HepG2 (cell line): ENCODE results near the gene SCAF11. TPM values are rescaled to one million over a fixed set of nuclear protein-coding genes. Genes with fewer than 3 reads are reported as not detected.

Source experiments
- AGO2 ChIP-seq: fragments of 200-400 bp; formaldehyde crosslinking; optimal IDR thresholded peaks from 2 replicates; pipeline ENCODE3; 2017; ENCODE audit warnings: mild to moderate bottlenecking, low read depth, low read length, moderate library complexity
- CBX1 ChIP-seq: IDR thresholded peaks from one replicate; pipeline ENCODE4 v1.6.1; 2016; ENCODE audit warnings: antibody characterized with exemption, low read depth
- KLF15 ChIP-seq: sonication (generic); formaldehyde crosslinking; IDR thresholded peaks from 2 replicates; pipeline ENCODE4 v1.8.1; 2023; ENCODE audit warnings: borderline replicate concordance, mild to moderate bottlenecking, inconsistent platforms, missing genetic modification reagents, mixed read lengths
- KLF6 ChIP-seq: IDR thresholded peaks from 2 replicates; pipeline ENCODE4 v1.8.0; 2016; ENCODE audit warnings: missing biosample characterization, missing genetic modification reagents
- NR2F2 ChIP-seq: IDR thresholded peaks from 2 replicates; pipeline ENCODE4 v1.6.1; 2012; ENCODE audit warnings: low read depth, inconsistent platforms, borderline replicate concordance
- REL ChIP-seq: sonication (generic); formaldehyde crosslinking; conservative IDR thresholded peaks from 2 replicates; pipeline ENCODE4 v1.8.0; 2022; ENCODE audit warnings: mild to moderate bottlenecking, missing genetic modification reagents, moderate library complexity
- U2AF2 ChIP-seq: fragments of 200-400 bp; formaldehyde crosslinking; IDR thresholded peaks from 2 replicates; pipeline ENCODE4 v1.6.1; 2017; ENCODE audit warnings: low read depth, mild to moderate bottlenecking, low read length
- ZFP82 ChIP-seq: sonication (generic); formaldehyde crosslinking; IDR thresholded peaks from 2 replicates; pipeline ENCODE4 v1.5.1; 2020; ENCODE audit warnings: mild to moderate bottlenecking, missing genetic modification reagents, borderline replicate concordance
- ZNF143 ChIP-seq: sonication (generic); formaldehyde crosslinking; IDR thresholded peaks from 2 replicates; pipeline ENCODE4 v1.4.0; 2020; ENCODE audit warnings: missing genetic modification reagents
- ZNF34 ChIP-seq: sonication (generic); formaldehyde crosslinking; IDR thresholded peaks from 2 replicates; pipeline ENCODE4 v1.4.0; 2020; ENCODE audit warnings: mild to moderate bottlenecking, missing genetic modification reagents, borderline replicate concordance
- ZNF564 ChIP-seq: sonication (generic); formaldehyde crosslinking; IDR thresholded peaks from 2 replicates; pipeline ENCODE4 v1.8.1; 2023; ENCODE audit warnings: mild to moderate bottlenecking, missing genetic modification reagents
- ZNF598 ChIP-seq: sonication (generic); formaldehyde crosslinking; IDR thresholded peaks from 2 replicates; pipeline ENCODE4 v1.5.1; 2020; ENCODE audit warnings: mild to moderate bottlenecking, missing genetic modification reagents, borderline replicate concordance
- ZNF75D ChIP-seq: sonication (generic); formaldehyde crosslinking; IDR thresholded peaks from 2 replicates; pipeline ENCODE4 v1.8.1; 2023; ENCODE audit warnings: missing genetic modification reagents, mild to moderate bottlenecking, borderline replicate concordance
- polyA plus RNA-seq, 8 experiments: library from polyadenylated mRNA; depleted of rRNA in 3 of 8; stranded (reverse) in 7 of 8; unstranded in 1 of 8; fragments of >200 nt; fragmentation: Illumina TruSeq in 4 of 8; extraction: Trizol in 4 of 8; gene quantifications; 2 replicates each; pipeline versions ENCODE4 v1.2.1 to v1.2.3, GENCODE V29; 2011 to 2016; ENCODE audit warnings: low read depth in 4 of 8, missing spikeins in 1 of 8, mixed read lengths in 1 of 8; ENCODE audit not compliant: insufficient read depth in 1 of 8
- total RNA-seq, 5 experiments: library from RNA; depleted of rRNA; stranded (reverse); fragments of >200 nt; fragmentation: Illumina TruSeq; extraction: Trizol; gene quantifications; 2 replicates each; pipeline ENCODE4 v1.2.3, GENCODE V29; 2016; ENCODE audit warnings: low read depth in 1 of 5
- TF ChIP-seq, protein P1 (sequence below): sonication (generic); formaldehyde crosslinking; conservative IDR thresholded peaks from 2 replicates; pipeline ENCODE4 v1.4.0; 2020; ENCODE audit warnings: missing genetic modification reagents
- TF ChIP-seq, protein P2 (sequence below): sonication (generic); formaldehyde crosslinking; conservative IDR thresholded peaks from 2 replicates; pipeline ENCODE4 v1.4.0; 2020; ENCODE audit warnings: mild to moderate bottlenecking, missing genetic modification reagents, moderate library complexity
- TF ChIP-seq, protein P3 (sequence below): sonication (generic); formaldehyde crosslinking; IDR thresholded peaks from 2 replicates; pipeline ENCODE4 v1.8.1; 2023; ENCODE audit warnings: mild to moderate bottlenecking, inconsistent platforms, moderate library complexity, missing genetic modification reagents, borderline replicate concordance
- TF ChIP-seq, protein P4 (sequence below): sonication (generic); formaldehyde crosslinking; IDR thresholded peaks from 2 replicates; pipeline ENCODE4 v1.4.0; 2020; ENCODE audit warnings: mild to moderate bottlenecking, missing genetic modification reagents

SCAF11 gene
- total and polyA plus RNA-seq, 2 of the 13 experiments (the other 11 are each of a cell fraction or from before 2014, with no cell fraction given) = 26.9 to 38.3 TPM

DNA sequence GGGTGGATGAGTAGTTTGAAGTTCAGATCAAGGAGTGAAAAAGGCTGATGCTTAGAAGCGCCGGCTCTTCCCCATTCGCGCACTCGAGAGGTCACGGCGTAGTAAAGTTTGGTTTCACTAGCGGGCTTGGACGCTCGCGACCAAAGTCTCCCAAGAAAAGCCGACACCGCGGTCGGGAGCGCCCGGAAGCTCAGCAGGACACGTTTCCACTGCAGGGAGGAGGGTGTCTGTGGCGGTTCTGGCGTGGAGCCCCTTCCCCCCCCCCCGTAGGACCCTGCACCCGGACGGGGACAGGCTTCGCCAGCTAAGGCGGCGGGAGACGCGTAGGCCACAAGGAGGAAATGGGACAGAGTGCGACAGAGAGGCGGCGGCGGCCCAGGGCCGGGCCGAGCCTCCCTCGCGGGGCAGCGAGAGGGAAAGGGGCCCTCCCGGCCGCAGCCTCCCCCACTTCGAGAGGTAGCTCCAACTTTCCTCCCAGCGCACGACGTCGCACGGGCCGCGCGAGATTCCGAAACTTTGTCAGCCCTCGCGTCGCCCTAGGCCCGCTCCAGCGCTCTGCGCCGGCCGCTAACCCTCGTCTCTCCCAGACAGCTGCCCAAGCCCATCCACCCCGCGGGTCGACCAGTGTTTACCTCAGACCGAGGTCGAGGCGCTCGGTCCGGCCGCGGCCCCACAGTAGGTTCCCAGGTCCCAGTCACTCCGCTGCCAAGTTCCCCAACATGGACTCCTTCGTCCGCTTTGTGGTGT, 480 bp downstream of the SCAF11 start (continued):
- no peak for TF ChIP-seq REL (CRISPR knock-in tag)
- TF ChIP-seq KLF15 (CRISPR knock-in tag) = 0 out of 2 replicates have a peak, but pooled peaks have one; percentile 39
- no peak for TF ChIP-seq NR2F2
- TF ChIP-seq, protein P1, sequence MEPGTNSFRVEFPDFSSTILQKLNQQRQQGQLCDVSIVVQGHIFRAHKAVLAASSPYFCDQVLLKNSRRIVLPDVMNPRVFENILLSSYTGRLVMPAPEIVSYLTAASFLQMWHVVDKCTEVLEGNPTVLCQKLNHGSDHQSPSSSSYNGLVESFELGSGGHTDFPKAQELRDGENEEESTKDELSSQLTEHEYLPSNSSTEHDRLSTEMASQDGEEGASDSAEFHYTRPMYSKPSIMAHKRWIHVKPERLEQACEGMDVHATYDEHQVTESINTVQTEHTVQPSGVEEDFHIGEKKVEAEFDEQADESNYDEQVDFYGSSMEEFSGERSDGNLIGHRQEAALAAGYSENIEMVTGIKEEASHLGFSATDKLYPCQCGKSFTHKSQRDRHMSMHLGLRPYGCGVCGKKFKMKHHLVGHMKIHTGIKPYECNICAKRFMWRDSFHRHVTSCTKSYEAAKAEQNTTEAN (CRISPR knock-in tag) = peak; percentile 39; the same call in 1 of the 2 replicates
- TF ChIP-seq AGO2 = peak; percentile 94
- no peak for TF ChIP-seq ZNF598 (CRISPR knock-in tag)
- 0 out of 2 replicates have a peak, but pooled peaks have one; percentile 13 for TF ChIP-seq ZNF143 (CRISPR knock-in tag)
- TF ChIP-seq ZNF75D (CRISPR knock-in tag) = no peak
- TF ChIP-seq, protein P2, sequence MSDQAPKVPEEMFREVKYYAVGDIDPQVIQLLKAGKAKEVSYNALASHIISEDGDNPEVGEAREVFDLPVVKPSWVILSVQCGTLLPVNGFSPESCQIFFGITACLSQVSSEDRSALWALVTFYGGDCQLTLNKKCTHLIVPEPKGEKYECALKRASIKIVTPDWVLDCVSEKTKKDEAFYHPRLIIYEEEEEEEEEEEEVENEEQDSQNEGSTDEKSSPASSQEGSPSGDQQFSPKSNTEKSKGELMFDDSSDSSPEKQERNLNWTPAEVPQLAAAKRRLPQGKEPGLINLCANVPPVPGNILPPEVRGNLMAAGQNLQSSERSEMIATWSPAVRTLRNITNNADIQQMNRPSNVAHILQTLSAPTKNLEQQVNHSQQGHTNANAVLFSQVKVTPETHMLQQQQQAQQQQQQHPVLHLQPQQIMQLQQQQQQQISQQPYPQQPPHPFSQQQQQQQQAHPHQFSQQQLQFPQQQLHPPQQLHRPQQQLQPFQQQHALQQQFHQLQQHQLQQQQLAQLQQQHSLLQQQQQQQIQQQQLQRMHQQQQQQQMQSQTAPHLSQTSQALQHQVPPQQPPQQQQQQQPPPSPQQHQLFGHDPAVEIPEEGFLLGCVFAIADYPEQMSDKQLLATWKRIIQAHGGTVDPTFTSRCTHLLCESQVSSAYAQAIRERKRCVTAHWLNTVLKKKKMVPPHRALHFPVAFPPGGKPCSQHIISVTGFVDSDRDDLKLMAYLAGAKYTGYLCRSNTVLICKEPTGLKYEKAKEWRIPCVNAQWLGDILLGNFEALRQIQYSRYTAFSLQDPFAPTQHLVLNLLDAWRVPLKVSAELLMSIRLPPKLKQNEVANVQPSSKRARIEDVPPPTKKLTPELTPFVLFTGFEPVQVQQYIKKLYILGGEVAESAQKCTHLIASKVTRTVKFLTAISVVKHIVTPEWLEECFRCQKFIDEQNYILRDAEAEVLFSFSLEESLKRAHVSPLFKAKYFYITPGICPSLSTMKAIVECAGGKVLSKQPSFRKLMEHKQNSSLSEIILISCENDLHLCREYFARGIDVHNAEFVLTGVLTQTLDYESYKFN = no peak; the same call in 1 of the 2 replicates
- TF ChIP-seq CBX1 = no peak
- no peak for TF ChIP-seq ZNF34 (CRISPR knock-in tag)
- TF ChIP-seq, protein P3, sequence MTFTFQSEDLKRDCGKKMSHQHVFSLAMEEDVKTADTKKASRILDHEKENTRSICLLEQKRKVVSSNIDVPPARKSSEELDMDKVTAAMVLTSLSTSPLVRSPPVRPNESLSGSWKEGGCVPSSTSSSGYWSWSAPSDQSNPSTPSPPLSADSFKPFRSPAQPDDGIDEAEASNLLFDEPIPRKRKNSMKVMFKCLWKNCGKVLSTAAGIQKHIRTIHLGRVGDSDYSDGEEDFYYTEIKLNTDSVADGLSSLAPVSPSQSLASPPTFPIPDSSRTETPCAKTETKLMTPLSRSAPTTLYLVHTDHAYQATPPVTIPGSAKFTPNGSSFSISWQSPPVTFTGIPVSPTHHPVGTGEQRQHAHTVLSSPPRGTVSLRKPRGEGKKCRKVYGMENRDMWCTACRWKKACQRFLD = peak; percentile 70
- TF ChIP-seq U2AF2 = 0 out of 2 replicates have a peak, but pooled peaks have one; percentile 13
- TF ChIP-seq ZNF564 (CRISPR knock-in tag) = 0 out of 2 replicates have a peak, but pooled peaks have one; percentile 79
- 0 out of 2 replicates have a peak, but pooled peaks have one; percentile 17 for TF ChIP-seq ZFP82 (CRISPR knock-in tag)
- TF ChIP-seq, protein P4, sequence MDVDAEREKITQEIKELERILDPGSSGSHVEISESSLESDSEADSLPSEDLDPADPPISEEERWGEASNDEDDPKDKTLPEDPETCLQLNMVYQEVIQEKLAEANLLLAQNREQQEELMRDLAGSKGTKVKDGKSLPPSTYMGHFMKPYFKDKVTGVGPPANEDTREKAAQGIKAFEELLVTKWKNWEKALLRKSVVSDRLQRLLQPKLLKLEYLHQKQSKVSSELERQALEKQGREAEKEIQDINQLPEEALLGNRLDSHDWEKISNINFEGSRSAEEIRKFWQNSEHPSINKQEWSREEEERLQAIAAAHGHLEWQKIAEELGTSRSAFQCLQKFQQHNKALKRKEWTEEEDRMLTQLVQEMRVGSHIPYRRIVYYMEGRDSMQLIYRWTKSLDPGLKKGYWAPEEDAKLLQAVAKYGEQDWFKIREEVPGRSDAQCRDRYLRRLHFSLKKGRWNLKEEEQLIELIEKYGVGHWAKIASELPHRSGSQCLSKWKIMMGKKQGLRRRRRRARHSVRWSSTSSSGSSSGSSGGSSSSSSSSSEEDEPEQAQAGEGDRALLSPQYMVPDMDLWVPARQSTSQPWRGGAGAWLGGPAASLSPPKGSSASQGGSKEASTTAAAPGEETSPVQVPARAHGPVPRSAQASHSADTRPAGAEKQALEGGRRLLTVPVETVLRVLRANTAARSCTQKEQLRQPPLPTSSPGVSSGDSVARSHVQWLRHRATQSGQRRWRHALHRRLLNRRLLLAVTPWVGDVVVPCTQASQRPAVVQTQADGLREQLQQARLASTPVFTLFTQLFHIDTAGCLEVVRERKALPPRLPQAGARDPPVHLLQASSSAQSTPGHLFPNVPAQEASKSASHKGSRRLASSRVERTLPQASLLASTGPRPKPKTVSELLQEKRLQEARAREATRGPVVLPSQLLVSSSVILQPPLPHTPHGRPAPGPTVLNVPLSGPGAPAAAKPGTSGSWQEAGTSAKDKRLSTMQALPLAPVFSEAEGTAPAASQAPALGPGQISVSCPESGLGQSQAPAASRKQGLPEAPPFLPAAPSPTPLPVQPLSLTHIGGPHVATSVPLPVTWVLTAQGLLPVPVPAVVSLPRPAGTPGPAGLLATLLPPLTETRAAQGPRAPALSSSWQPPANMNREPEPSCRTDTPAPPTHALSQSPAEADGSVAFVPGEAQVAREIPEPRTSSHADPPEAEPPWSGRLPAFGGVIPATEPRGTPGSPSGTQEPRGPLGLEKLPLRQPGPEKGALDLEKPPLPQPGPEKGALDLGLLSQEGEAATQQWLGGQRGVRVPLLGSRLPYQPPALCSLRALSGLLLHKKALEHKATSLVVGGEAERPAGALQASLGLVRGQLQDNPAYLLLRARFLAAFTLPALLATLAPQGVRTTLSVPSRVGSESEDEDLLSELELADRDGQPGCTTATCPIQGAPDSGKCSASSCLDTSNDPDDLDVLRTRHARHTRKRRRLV (CRISPR knock-in tag) = peak; percentile 15; the same call in 1 of the 2 replicates
- peak; percentile 21; the same call in 1 of the 2 replicates for TF ChIP-seq KLF6
